ENCODE measurements around the gene ACIN1. TPM values are rescaled to one million over a fixed set of nuclear protein-coding genes. Genes with fewer than 3 reads are reported as not detected.

The ACIN1 gene
- total and polyA plus RNA-seq, 2 of the 8 experiments (the other 6 are each of a cell fraction or from before 2014, with no cell fraction given) = 132 to 233 TPM

- H3K9ac ChIP-seq (replicated peaks in 1 of 4; ENCODE audit: extremely low read depth in 1 of 4, low read depth in 3 of 4, low read length in 3 of 4) = no peak overlapping the region
- no peak overlapping the region for H2BK12ac ChIP-seq (ENCODE audit: low read depth, low read length)
- H2BK15ac ChIP-seq (ENCODE audit: low read length) = no peak overlapping the region
- no peak overlapping the region for H3K4me2 ChIP-seq (ENCODE audit: insufficient read depth in 1 of 2, low read depth in 2 of 2, low read length in 2 of 2)
- ChIA-PET POLR2A (ENCODE audit: partially characterized antibody) (interaction anchor here (0.6 to 11.2 kb wide), 13 partner anchors 8 to 219 kb away, joined by 3 to 99 read pairs (median 5); partner anchors contain the start of genes CDH24, PSMB11 and PSMB5), CTCF (ENCODE audit: partially characterized antibody) (interaction anchor here (0.6 to 11.9 kb wide), 13 partner anchors 10 to 543 kb away, joined by 3 to 103 read pairs (median 6); partner anchors contain the start of genes AJUBA and PSMB11)
- H3K79me2 ChIP-seq (ENCODE audit: control insufficient read depth in 1 of 2, insufficient read depth in 2 of 2, low read length in 2 of 2) = peaks cover 0 to 6% of the 10 kb centered on the region in 2 experiments; a peak in 1 of 4 replicates
- DNase-seq (ENCODE audit: low read depth in 1 of 2, low spot score in 2 of 2) (no peak), FAIRE-seq (no peak)
- TF ChIP-seq KDM4A (IDR thresholded peaks at IDR 0.05; ENCODE audit: low read depth, low read length, severe bottlenecking) (no peak), SUZ12 (IDR thresholded peaks at IDR 0.05; ENCODE audit: low read length) (no peak)
- H3K9me3 ChIP-seq (ENCODE audit: insufficient read depth in 2 of 2, low read depth in 1 of 2, low read length in 1 of 2) = no peaks in the 10 kb centered on the region
- H3K18ac ChIP-seq (ENCODE audit: extremely low read depth, low read length) = no peak overlapping the region
- no peak overlapping the region for H2BK120ac ChIP-seq (replicated peaks; ENCODE audit: low read depth, low read length)
- H3K27ac ChIP-seq (ENCODE audit: low read depth, low read length) = no peak overlapping the region
- H3K23me2 ChIP-seq (ENCODE audit: low read depth, low read length) = no peaks in the 10 kb centered on the region
- peaks cover 0 to 3% (median under 1%) of the 10 kb centered on the region in 4 experiments; a peak in 1 of 7 replicates for H3K4me1 ChIP-seq (replicated peaks in 1 of 4; ENCODE audit: control insufficient read depth in 3 of 4, insufficient read depth in 4 of 4, low read length in 3 of 4)
- no peaks in the 10 kb centered on the region for H3K27me3 ChIP-seq (replicated peaks in 1 of 4; ENCODE audit: control insufficient read depth in 3 of 4, extremely low read depth in 1 of 4, insufficient read depth in 3 of 4, low read length in 3 of 4)
- H4K5ac ChIP-seq (ENCODE audit: insufficient read length, low read depth, low read length) = no peak overlapping the region
- H3K56ac ChIP-seq (replicated peaks; ENCODE audit: insufficient read length, low read depth, low read length) = no peak overlapping the region
- no peak overlapping the region for H2BK5ac ChIP-seq (ENCODE audit: low read depth, low read length)
- H3K23ac ChIP-seq (ENCODE audit: insufficient read length) = no peak overlapping the region
- H3K14ac ChIP-seq (ENCODE audit: insufficient read length) = no peak overlapping the region
- H3K79me1 ChIP-seq (ENCODE audit: low read depth, low read length) = no peaks in the 10 kb centered on the region; the same call in 1 of the 2 replicates
- H3K4ac ChIP-seq (replicated peaks; ENCODE audit: insufficient read length, low read depth, low read length) = no peak overlapping the region
- H2AFZ ChIP-seq (ENCODE audit: low read length) = no peak overlapping the region
- no peak overlapping the region for H4K91ac ChIP-seq (replicated peaks; ENCODE audit: insufficient read length, low read length)
- H3K36me3 ChIP-seq (ENCODE audit: control insufficient read depth in 2 of 4, insufficient read depth in 4 of 4, low read length in 3 of 4) = peaks cover 5 to 26% (median 12%) of the 10 kb centered on the region in 4 experiments; a peak in 7 of 8 replicates
- no peak overlapping the region for H3K4me3 ChIP-seq (ENCODE audit: extremely low read depth in 1 of 4, insufficient read depth in 2 of 4, low read depth in 3 of 4, low read length in 4 of 4)
- WGBS, 2 experiments (ENCODE audit: extremely low coverage in 1 of 2, insufficient coverage in 1 of 2, insufficient read length in 1 of 2, insufficient replicate concordance in 2 of 2, low coverage in 1 of 2, low lambda C conversion rate in 2 of 2, missing lambda C conversion rate in 1 of 2) = 94% methylated on average over 2 of the region's 2 CpGs; no CpG with 5 or more reads in 1 of the 2 experiments
- H2BK20ac ChIP-seq (ENCODE audit: low read length) = no peak overlapping the region
- peaks cover 2 to 5% of the 10 kb centered on the region in 2 experiments for H4K20me1 ChIP-seq (replicated peaks in 1 of 2; ENCODE audit: control insufficient read depth in 1 of 2, insufficient read depth in 2 of 2, low read length in 2 of 2)
- H2AK5ac ChIP-seq (ENCODE audit: low read depth, low read length) = no peak overlapping the region
- H4K8ac ChIP-seq (ENCODE audit: extremely low read depth, insufficient read depth, low read length) = no peak overlapping the region
Observed at GRCh38 chr14:23023795-23024152, 71.2 kb downstream of the ACIN1 start.
